Caco-2 (cell line): ENCODE data around the gene ZCWPW2. TPM values are rescaled to one million over a fixed set of nuclear protein-coding genes. Genes with fewer than 3 reads are reported as not detected.

ENCODE experiments used
- BruUV-seq: library from RNA; stranded (reverse); fragments of 400-500 nt; replicated peaks from 2 replicates; lab custom pipeline; 2021; lab: Mats Ljungman, UMichigan
- CTCF ChIA-PET: fragments of 300-600 bp; sonication (Branson Sonifier 250); formaldehyde crosslinking; loops from one replicate; lab custom pipeline; 2022; ENCODE audit warnings: antibody characterized with exemption; lab: Charles Lee
- POLR2A ChIA-PET: fragments of 300-600 bp; sonication (Branson Sonifier 250); formaldehyde crosslinking; loops from one replicate; lab custom pipeline; 2022; ENCODE audit warnings: antibody characterized with exemption; lab: Charles Lee
- DNase-seq, 2 experiments: peaks; one replicate each; pipeline versions ENCODE4 v3.0.0 to v3.0.0-alpha.2; 2020 to 2022
- H3K27me3 ChIP-seq: replicated peaks from 2 replicates; pipeline ENCODE4 v1.6.0; 2011; ENCODE audit warnings: low read length; ENCODE audit not compliant: control insufficient read depth, insufficient read depth
- H3K36me3 ChIP-seq: 2 replicates; pipeline ENCODE4 v1.5.1; 2011; ENCODE audit warnings: low read length; ENCODE audit not compliant: control insufficient read depth, insufficient read depth
- H3K4me1 ChIP-seq: fragments of 250-450 bp; sonication (Bioruptor Pico); 2 replicates; pipeline ENCODE4 v1.5.1; 2020; ENCODE audit warnings: mild to moderate bottlenecking
- H3K4me3 ChIP-seq: 2 replicates; pipeline ENCODE4 v1.5.1; 2011; ENCODE audit warnings: low read depth, mild to moderate bottlenecking, control low read depth, low read length
- H3K9me3 ChIP-seq: fragments of 250-450 bp; sonication (Bioruptor Pico); 2 replicates; pipeline ENCODE4 v1.5.1; 2020; ENCODE audit warnings: mild to moderate bottlenecking, moderate library complexity
- H3K27ac Mint-ChIP-seq: one replicate; pipeline ENCODE4 v1.8.0; 2022; ENCODE audit warnings: mixed read lengths; ENCODE audit not compliant: unreplicated experiment
- H3K27me3 Mint-ChIP-seq: one replicate; pipeline ENCODE4 v1.8.0; 2022; ENCODE audit warnings: mixed read lengths; ENCODE audit not compliant: insufficient read depth, unreplicated experiment
- H3K36me3 Mint-ChIP-seq: one replicate; pipeline ENCODE4 v1.8.0; 2022; ENCODE audit warnings: mild to moderate bottlenecking, mixed read lengths; ENCODE audit not compliant: insufficient read depth, unreplicated experiment
- H3K4me1 Mint-ChIP-seq: one replicate; pipeline ENCODE4 v1.8.0; 2022; ENCODE audit warnings: low read depth, mixed read lengths; ENCODE audit not compliant: unreplicated experiment
- H3K4me3 Mint-ChIP-seq: one replicate; pipeline ENCODE4 v1.8.0; 2022; ENCODE audit warnings: mild to moderate bottlenecking, moderate library complexity, mixed read lengths; ENCODE audit not compliant: unreplicated experiment
- H3K9me3 Mint-ChIP-seq: one replicate; pipeline ENCODE4 v1.8.0; 2022; ENCODE audit warnings: mixed read lengths; ENCODE audit not compliant: unreplicated experiment
- CTCF ChIP-seq, 2 experiments: fragments of 200-600 bp in 1 of 2; IDR thresholded peaks; 1 replicate in 1 of 2; 2 replicates in 1 of 2; pipeline versions ENCODE4 v1.5.1 to v1.8.0; 2011 to 2022; ENCODE audit warnings: antibody characterized with exemption in 1 of 2, control low read depth in 1 of 2, inconsistent platforms in 1 of 2, low read depth in 1 of 2, low read length in 1 of 2, mild to moderate bottlenecking in 1 of 2, moderate library complexity in 1 of 2; ENCODE audit not compliant: insufficient read depth in 1 of 2, severe bottlenecking in 1 of 2, unreplicated experiment in 1 of 2
- intact Hi-C: fragments of 100-400 bp; cut with micrococcal nuclease; formaldehyde crosslinking; loops from one replicate; pipeline ENCODE4 v1.10.0; 2022; ENCODE audit not compliant: unreplicated experiment
- total RNA-seq: library from RNA; stranded (reverse); gene quantifications from 2 replicates; pipeline ENCODE4 v1.2.3, GENCODE V29; 2022

Gene ZCWPW2
- total RNA-seq, 1 experiment from 2014 or later: 0.18 TPM

GRCh38 chr3:28376424-28376823 is 27.9 kb downstream of the ZCWPW2 start:
- H3K4me3 ChIP-seq: no peak overlapping the region

GRCh38 chr3:28386049-28386448 is 37.5 kb downstream of the ZCWPW2 start:
- Histone ChIP-seq H3K4me3 (no peak overlapping the region), H3K9me3 (no peaks in the 10 kb centered on the region), H3K27me3 (no peaks in the 10 kb centered on the region), H3K4me1 (no peaks in the 10 kb centered on the region), H3K36me3 (no peaks in the 10 kb centered on the region)
- DNase-seq: no peak
- Mint-ChIP-seq H3K9me3 (no peaks in the 10 kb centered on the region), H3K4me1 (peaks cover 5% of the 10 kb centered on the region), H3K4me3 (no peak overlapping the region), H3K36me3 (no peaks in the 10 kb centered on the region), H3K27me3 (no peaks in the 10 kb centered on the region), H3K27ac (no peak overlapping the region)
- TF ChIP-seq CTCF (IDR thresholded peaks at IDR 0.05; ENCODE audit: insufficient read depth in 1 of 2, low read depth in 1 of 2, low read length in 1 of 2, severe bottlenecking in 1 of 2, unreplicated experiment in 1 of 2): no peak
- no TSS peak for BruUV-seq
- intact Hi-C loops: no loop called here
- POLR2A ChIA-PET: no interaction called here
- CTCF ChIA-PET: no interaction called here

More at GRCh38 chr3:28376424-28376823, 27.9 kb downstream of the ZCWPW2 start:
- Mint-ChIP-seq H3K27ac (no peak overlapping the region), H3K36me3 (no peaks in the 10 kb centered on the region), H3K4me3 (no peak overlapping the region), H3K9me3 (no peaks in the 10 kb centered on the region), H3K27me3 (peaks cover 2% of the 10 kb centered on the region), H3K4me1 (no peaks in the 10 kb centered on the region)
- H3K9me3 ChIP-seq: no peaks in the 10 kb centered on the region
- ChIA-PET CTCF (no interaction called here), POLR2A (no interaction called here)
- no peak for DNase-seq
- intact Hi-C loops: no loop called here
- H3K4me1 ChIP-seq: no peaks in the 10 kb centered on the region
- H3K36me3 ChIP-seq: no peaks in the 10 kb centered on the region
- no TSS peak for BruUV-seq
- no peak for TF ChIP-seq CTCF (IDR thresholded peaks at IDR 0.05; ENCODE audit: insufficient read depth in 1 of 2, low read depth in 1 of 2, low read length in 1 of 2, severe bottlenecking in 1 of 2, unreplicated experiment in 1 of 2)
- H3K27me3 ChIP-seq: no peaks in the 10 kb centered on the region

GRCh38 chr3:28388978-28389377 is 40.5 kb downstream of the ZCWPW2 start:
- POLR2A ChIA-PET: no interaction called here

More at GRCh38 chr3:28388978-28389377, 40.5 kb downstream of the ZCWPW2 start:
- Mint-ChIP-seq H3K4me1 (peaks cover 20% of the 10 kb centered on the region), H3K36me3 (no peaks in the 10 kb centered on the region), H3K9me3 (no peaks in the 10 kb centered on the region), H3K4me3 (no peak overlapping the region), H3K27me3 (no peaks in the 10 kb centered on the region), H3K27ac (no peak overlapping the region)
- DNase-seq: no peak
- intact Hi-C loops: no loop called here
- Histone ChIP-seq H3K4me3 (no peak overlapping the region), H3K4me1 (peaks cover 4% of the 10 kb centered on the region; the same call in 1 of the 2 replicates), H3K36me3 (no peaks in the 10 kb centered on the region), H3K9me3 (0 out of 2 replicates have a peak, but pooled peaks cover 2% of the 10 kb centered on the region), H3K27me3 (no peaks in the 10 kb centered on the region)
- no TSS peak for BruUV-seq
- CTCF ChIA-PET: no interaction called here
- no peak for TF ChIP-seq CTCF (IDR thresholded peaks at IDR 0.05; ENCODE audit: insufficient read depth in 1 of 2, low read depth in 1 of 2, low read length in 1 of 2, severe bottlenecking in 1 of 2, unreplicated experiment in 1 of 2)
